SK-N-SH (cell line): ENCODE data around the gene SLC25A25.

Source experiments
- CHD2 ChIP-seq: fragments of 150-350 bp; IDR thresholded peaks from 2 replicates; pipeline ENCODE4 v1.6.1; 2018; ENCODE audit warnings: low read length; ENCODE audit not compliant: partially characterized antibody
- CTCF ChIP-seq: fragments of 200-600 bp; sonication (generic); IDR thresholded peaks from 2 replicates; pipeline ENCODE4 v1.6.1; 2017; ENCODE audit warnings: antibody characterized with exemption, mild to moderate bottlenecking, moderate library complexity
- ELF1 ChIP-seq: IDR thresholded peaks from 2 replicates; pipeline ENCODE4 v1.4.0; 2012
- RAD21 ChIP-seq: IDR thresholded peaks from 2 replicates; pipeline ENCODE4 v1.6.1; 2012; ENCODE audit warnings: mild to moderate bottlenecking, low read length

DNA sequence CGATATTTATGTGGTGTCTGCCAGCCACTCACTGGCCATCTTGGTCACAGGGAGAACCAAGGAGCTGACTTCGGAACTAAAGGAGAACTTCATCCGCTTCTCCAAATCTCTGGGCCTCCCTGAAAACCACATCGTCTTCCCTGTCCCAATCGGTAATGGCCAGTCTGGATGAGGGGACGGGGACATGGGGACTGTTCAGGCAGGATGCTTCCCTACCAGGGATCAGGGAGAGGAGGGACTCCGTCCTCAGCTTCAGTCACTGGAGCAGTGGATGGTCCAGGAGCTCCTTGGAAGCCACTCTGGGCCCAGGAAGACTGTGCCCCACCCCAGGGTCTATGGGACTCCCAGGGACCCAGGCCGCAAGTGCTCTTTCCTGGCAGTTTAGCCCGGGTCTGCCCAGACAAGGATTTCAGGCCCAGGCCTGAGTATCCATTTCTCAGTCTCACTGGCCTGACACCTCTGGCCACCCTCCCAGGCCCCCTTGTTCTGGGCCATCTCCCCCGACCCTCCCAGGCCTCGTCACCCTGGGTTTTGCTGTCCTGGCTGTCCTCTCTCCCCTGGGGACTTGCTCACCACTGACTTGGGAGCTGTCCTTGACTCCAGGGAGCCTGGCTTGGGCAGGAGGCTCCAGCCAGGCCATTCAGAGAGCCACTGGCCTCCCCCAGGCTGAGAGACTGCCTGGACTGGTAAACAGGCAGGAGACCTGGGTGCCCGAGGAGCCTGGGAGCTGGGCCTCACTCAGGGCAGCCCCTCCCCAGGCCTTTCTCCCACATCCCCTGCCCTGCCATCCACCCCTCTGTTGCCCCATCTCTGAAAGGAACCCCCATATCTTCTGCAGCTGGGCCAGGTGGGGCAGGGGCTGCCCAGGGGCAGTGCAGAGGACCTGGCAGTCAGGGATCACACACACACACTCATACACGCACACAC is 84.4 kb downstream of the SLC25A25 start:
- TF ChIP-seq CTCF: no peak
- TF ChIP-seq CHD2: no peak
- TF ChIP-seq RAD21: no peak
- no peak for TF ChIP-seq ELF1
